GM12892 (cell line): ENCODE results near the gene OLFM4.

Experiments
- POLR2A ChIP-seq: IDR thresholded peaks from 2 replicates; pipeline ENCODE4 v1.6.1; 2011; ENCODE audit warnings: low read depth, low read length, control low read depth
- POLR2AphosphoS5 ChIP-seq: IDR thresholded peaks from 2 replicates; pipeline ENCODE4 v1.6.1; 2011; ENCODE audit warnings: low read depth, low read length, control low read depth

- TF ChIP-seq POLR2AphosphoS5 (no peak), POLR2A (no peak)
Observed at GRCh38 chr13:52978989-52979388, 49.6 kb upstream of the OLFM4 start.
